ENCODE measurements around the gene DUSP12.

GRCh38 chr1:161743231-161743630 is 6.4 kb upstream of the DUSP12 start:
- TF ChIP-seq CTCF (IDR thresholded peaks at IDR 0.05) = no peak
- no peak for TF ChIP-seq POLR2A (IDR thresholded peaks at IDR 0.05)

Measured in testis (tissue), 2 donors.